Activated CD4-positive, alpha-beta T cell treated with anti-CD3 and anti-CD28 coated beads, Interleukin-2, amount 50 U/mL, for 48 hours (primary cell): ENCODE data around the gene JPT2.

ENCODE experiments used
- DNase-seq, 2 experiments: peaks; one replicate each; pipeline ENCODE4 v3.0.0-alpha.2; 2020

Gene JPT2

DNA sequence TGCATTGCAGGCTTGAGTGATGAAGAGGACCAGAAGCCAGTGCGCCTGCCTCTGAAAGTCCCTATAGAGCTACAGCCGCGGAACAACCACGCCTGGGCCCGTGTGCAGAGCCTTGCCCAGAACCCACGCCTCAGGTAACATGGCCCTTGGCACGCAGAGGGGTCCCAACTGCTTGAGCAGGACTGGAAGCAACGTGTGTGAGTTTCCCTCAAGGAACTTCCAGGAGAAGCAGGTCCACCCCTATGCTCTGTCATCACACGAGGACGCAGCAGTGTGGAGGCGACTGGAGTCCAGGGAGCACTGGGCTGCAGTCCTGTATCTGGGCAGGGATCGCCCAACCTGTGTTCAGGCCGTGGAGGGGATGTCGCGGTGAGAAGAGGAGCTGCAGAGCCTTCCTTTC is 25.1 kb upstream of the JPT2 start:
- no peak for DNase-seq

DNA sequence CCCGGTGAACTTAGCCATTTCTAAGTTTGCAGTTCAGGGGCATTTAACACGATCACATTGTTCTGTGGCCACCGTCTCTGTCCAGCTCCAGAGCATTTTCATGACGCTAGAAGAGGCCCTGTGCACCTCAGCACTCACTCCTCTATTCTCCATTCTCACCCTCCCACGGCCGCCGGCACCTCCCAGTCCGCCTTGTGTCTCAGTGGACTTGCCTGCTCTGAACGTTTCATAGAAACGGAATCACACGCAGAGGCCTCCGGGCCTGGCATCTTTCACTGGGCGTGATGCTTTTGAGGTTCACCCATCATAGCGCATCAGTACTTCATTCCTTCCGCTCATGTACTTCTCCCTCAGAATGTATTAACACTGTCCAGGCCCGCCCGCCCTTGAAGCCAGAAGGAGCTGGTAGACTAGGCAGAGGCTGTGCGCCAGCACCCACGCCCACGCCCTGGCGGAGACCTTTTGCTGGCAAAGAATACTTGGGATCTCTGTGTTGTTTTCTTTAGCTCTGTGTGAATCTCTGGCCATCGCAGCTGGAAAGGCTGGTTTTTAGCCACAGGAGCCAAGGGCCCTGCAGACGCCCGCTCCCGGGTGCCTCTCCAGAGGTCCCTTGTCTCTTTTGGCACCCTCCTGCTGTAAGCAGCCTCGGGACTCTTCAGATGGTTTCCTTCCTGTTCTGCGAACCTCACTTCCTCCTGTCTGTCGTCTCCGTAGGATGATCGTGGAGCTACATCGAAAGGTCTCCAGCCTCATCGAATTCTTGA is 23.4 kb upstream of the JPT2 start:
- DNase-seq = no peak

DNA sequence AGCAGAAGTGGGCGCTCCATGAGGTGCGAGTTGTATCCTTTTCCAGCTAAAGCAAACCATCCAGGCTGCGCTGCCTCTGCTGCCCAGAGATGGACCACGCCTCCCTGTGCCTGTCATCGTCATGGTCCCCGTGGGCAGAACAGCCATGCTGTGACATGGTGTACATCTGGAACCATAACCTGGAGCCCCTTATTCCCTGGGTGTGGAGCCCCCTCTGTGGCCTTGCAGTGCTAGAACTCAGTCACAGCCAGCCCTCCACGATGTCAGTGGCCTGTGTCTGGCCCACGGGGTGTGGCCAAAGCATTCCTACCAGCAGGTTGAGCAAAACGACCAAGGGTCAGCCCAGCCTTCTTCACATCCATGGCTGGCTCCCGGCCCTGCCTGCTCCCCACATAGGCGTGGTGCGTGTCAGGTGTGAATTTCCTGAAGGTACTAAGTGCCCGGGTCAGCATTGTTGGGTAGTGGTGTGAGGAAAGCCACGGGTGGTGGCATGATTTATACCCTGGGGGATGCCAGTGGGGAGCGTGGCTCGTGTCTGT is 22.7 kb upstream of the JPT2 start:
- no peak for DNase-seq

- DNase-seq = no peak
These were observed 21.9 kb upstream of the JPT2 start for GRCh38 chr16:1655909-1656807.

GRCh38 chr16:1656808-1657617 is 21.1 kb upstream of the JPT2 start:
- no peak for DNase-seq

DNA sequence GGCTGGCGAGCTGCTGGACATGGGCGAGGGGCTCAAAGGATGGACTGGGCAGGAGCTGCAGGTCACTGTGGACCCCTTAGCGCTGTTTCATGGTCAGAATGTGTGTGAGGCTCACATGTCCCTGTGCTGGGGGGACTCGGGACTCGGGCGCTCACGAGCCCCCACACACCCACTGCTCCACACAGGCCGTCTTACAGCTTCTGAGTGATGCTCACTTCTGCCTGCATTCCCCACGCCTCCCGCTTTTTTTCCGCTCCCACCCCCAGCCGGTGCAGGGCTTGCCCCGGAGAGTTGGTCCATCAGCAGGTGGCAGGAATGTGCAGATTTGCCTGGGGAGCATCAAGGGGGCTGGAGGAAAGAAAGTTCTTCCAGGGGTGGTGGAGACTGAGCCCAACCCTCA is 20.2 kb upstream of the JPT2 start:
- DNase-seq = no peak

DNA sequence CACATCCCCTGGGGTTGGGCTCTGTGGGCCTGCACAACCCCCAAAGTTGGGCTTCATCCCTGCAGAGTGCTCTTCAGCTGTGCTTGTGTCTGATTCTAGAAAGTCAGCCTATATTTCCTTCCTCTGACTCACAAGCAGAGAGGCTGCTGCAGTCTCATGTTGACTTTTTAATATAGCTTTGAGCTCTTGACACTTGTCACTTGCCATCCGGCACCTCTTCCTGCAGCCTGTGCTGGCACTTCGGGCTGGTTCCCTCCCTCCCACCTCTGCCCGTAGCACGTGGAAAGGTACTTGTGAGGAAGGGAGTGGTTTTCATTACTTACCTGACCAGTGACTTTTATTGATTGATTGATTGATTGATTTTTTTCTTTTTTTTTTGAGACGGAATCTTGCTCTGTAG is 19.0 kb upstream of the JPT2 start:
- no peak for DNase-seq

- DNase-seq = no peak
These were observed 16.3 kb upstream of the JPT2 start for GRCh38 chr16:1661826-1662225.

GRCh38 chr16:1662543-1662942 is 15.5 kb upstream of the JPT2 start:
- DNase-seq = no peak

- no peak for DNase-seq
These were observed 12.2 kb upstream of the JPT2 start for GRCh38 chr16:1665829-1666228.

DNA sequence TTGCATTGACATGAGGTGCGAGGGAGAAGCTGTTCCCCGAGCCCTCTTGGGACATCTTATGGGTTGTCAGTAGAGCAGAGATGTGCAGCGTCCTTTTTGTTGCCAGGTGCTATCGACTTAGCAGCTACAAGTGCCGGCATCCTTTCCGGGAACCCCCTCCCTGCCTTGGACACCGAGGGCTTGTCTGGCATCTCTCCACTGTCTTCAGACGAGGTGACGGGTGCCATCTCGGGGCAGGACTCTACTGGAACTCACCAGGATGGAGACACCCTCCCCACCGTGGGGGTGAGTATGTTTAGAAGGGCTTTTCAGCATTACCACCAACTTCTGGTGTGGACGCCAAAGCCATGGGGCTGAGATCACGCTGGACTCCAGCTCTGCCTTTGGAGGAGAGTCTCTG is 11.8 kb upstream of the JPT2 start:
- no peak for DNase-seq

DNA sequence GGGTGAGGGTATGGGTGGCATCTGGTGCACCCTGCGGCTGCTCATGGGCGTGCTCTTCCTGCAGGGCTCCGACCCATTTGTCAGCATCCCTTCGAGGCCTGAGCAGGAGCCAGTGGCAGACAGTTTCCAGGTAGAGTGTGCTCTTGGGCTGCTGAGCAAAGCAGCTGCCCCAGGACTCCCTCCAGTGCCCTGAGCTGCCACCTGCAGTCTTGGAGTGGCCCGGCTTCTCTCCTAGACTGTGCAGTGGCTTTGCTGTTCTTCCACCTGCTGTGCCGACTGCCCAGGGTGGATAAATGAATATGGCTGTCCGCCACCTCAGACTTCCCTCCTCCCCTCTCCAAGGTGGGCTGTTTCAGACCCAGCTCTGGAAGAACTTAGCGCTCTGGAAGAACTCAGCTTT is 10.8 kb upstream of the JPT2 start:
- no peak for DNase-seq

GRCh38 chr16:1667916-1668315 is 10.2 kb upstream of the JPT2 start:
- no peak for DNase-seq

DNA sequence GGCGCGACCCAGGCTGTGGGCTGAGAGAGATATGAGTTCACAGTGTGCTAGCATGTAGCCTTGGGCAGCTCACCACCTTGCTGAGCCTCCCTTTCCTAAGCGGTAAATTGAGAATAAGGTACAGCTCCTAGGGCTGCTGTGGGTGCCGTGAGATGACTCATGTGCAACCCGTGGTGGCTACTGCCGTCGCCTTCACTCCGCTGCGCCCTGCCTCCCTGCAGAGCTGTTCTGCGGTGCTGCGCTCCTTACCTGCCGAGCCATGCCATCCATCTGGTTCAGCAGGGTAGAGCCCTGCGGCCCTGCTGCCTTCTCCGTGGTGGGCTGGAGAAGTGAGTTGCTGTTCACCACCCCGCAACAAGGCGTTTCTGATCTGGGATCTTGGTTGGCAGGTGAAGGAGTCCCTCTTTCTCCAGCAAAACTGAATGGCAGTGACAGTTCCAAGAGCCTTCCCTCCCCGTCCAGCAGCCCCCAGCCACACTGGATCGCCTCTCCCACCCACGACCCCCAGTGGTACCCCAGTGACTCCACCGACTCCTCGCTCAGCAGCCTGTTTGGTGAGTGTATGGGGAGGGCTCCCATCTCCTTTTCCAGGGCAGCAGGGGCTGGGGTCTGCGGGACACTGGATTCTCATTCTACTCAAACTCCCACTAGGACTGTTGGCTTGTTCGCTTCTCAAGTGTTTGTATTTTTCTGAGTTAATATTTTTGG is 9.3 kb upstream of the JPT2 start:
- no peak for DNase-seq

DNA sequence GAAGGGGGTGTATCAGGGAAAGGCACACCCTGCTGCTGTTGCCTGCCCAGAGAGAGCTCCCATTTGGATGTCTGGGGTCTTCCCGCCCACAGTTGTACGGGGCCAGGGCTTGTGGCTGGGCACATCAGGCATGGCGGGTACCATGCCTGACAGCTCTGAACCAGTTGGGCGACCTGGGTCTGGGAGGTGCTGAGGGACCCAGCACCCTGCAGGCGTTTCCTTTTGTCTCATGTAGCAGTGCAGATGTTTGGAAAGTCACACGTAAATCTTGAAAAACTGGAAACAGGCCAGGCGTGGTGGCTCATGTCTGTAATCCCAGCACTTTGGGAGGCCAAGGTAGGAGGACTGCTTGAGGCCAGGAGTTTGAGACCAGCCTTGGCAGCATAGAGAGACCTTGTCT is 8.4 kb upstream of the JPT2 start:
- DNase-seq = no peak

GRCh38 chr16:1670371-1670770 is 7.7 kb upstream of the JPT2 start:
- no peak for DNase-seq

GRCh38 chr16:1670866-1671265 is 7.2 kb upstream of the JPT2 start:
- DNase-seq = no peak

DNA sequence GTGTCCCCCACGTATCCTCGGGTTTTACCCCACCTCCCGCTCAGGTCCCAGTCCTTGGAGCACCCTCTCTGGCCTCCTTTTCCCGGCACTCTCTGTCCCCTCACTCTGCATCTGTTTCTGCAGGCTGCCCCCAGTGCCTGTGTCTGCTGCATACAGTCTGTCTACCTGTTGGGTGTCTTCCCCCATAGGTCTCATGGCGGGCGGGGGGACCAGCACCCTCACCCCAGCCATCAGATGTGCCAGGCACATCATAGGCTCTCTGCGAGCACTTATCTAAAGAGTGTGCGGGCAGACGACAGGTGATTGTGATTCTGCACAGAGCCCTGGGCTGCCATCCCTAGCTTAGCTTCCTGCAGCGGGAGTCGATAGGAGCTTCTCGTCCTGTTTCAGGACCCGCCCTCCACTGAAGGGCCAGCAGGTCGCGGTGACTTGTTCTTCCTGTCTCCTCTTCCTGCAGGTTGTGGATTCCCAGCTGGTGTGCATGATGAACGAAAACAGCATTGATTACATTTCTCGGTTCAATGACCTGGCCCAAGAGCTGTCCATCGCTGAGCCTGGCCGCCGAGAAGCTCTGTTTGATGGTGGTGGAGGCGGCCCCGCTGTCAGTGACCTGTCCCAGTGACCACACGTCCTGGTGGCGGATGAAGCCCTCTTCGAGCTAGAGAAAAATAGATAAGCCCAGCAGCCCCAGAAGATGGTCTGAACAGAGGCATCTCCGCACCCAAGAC is 4.5 kb upstream of the JPT2 start:
- DNase-seq = no peak

GRCh38 chr16:1674306-1674705 is 3.8 kb upstream of the JPT2 start:
- DNase-seq = no peak

DNA sequence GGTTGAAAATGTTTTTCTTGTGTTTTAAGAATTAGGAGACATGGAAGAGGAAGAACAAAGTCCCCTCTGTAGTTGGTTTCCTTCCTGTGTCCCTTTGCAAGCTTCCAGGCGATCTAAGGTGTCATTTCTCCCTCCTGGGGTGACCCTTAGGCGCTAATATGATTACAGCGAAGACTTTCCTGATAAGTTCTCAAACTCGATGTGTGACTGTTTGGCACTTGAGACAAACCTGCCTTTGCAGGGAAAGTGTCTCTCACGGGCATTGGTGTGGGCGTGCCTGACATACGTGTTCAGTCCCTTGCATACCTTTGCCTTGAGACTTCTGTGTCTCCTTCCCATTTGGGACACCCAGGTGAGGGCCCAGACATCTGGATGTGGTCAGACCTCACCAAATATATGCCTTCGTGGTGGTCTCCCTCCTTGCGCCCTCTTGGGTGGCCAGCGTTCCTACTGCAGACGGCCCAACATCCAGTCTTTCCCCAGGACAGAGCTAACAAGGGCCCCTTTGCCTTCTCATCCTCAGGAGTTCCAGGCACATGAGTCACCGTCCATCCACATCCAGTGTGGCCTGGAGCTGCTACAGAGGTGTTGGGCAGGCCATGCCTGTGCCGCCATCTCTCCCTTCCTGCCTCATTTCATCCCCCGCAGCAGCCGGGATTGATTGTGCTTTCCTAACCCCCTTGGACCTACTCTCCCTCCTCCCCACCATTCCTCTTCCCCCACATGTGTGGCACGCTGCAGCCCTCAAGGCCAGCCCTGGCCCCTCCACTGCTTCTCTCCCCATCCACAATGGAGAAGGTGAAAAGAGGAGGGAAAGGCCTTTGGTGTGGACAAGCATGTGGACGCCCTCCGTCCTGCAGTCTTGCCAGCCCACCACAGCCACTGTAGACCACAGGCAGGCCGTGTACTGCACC is 3.1 kb upstream of the JPT2 start:
- DNase-seq = no peak

DNA sequence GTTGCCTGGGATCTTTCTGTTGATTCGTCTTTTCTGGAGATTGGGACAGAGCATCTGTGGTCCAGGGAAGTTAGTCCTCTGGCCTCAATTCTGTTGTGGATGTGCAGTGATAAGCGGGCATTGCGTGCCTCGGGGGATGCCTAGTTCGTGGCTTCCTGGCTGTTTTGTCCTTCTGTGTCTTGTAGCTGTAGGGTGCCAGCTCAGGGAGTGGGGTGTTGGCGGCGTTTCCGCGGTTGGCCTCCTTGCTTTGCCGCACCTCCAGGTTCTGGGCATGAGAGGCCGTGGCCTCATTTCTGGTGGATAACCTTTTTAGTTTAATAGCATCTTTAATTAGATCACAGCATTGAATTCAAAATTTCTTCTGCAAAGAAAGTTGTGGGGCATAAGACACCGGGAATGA is 1.4 kb upstream of the JPT2 start:
- DNase-seq = no peak
